GM18505 (cell line): ENCODE measurements around the gene STH.

Experiments used
- ATAC-seq: cut with Tn5 transposase; IDR thresholded peaks from one replicate; pipeline ENCODE4 v1.9.1; 2021; ENCODE audit not compliant: unreplicated experiment
- POLR2A ChIP-seq: IDR thresholded peaks from 4 replicates; pipeline ENCODE4 v1.6.1; 2011; ENCODE audit warnings: borderline replicate concordance; ENCODE audit not compliant: insufficient read depth, insufficient read length; ENCODE audit errors: extremely low read depth

STH gene

GRCh38 chr17:45960311-45960710 lies 38.7 kb upstream of the STH start:
- TF ChIP-seq POLR2A, result no peak
- no peak for ATAC-seq

DNA sequence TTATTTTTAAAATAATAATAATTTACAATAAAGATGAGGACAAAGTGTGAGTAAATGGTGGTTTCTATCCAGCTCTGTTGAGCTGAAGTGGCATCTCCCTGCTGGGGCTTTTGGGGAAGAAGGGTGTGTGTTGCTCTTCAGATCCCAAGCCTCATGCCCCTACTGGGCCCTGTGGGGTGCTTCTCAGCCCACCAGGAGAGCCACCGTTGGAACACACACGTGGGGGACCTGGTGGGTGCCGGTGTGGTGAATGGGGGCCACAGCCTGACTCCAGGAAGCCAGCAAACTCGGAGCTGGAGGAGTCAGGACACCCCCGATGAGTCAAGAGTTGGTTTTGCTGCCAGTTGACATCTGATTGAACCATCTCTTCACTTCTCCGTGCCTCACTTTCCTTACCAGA lies 37.8 kb upstream of the STH start:
- no peak for TF ChIP-seq POLR2A
- no peak for ATAC-seq

DNA sequence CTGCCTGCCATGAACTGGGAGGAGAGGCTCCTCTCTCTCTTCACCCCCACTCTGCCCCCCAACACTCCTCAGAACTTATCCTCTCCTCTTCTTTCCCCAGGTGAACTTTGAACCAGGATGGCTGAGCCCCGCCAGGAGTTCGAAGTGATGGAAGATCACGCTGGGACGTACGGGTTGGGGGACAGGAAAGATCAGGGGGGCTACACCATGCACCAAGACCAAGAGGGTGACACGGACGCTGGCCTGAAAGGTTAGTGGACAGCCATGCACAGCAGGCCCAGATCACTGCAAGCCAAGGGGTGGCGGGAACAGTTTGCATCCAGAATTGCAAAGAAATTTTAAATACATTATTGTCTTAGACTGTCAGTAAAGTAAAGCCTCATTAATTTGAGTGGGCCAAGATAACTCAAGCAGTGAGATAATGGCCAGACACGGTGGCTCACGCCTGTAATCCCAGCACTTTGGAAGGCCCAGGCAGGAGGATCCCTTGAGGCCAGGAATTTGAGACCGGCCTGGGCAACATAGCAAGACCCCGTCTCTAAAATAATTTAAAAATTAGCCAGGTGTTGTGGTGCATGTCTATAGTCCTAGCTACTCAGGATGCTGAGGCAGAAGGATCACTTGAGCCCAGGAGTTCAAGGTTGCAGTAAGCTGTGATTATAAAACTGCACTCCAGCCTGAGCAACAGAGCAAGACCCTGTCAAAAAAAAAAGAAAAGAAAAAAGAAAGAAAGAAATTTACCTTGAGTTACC lies 36.7 kb upstream of the STH start:
- ATAC-seq, result no peak
- TF ChIP-seq POLR2A, result no peak

DNA sequence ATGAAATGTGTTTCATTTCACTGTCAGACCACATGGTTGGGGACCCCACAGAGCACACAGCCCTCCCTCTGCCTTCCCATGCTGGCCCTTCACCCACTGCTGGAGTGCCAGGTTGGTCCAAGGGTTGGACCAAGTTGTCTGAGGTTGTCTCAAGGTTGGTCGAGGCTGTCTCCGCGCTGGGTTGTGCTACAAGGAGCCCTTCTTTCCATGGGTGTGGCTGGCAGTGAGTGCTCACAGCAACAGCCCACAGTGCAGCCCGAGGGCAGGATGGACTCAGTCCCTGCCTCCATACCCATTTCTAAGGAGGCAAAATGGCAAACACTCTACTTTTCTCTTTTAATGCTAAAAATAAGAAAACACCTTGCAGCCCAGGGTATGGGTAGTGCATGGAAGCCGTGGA lies 35.8 kb upstream of the STH start:
- no peak for TF ChIP-seq POLR2A
- no peak for ATAC-seq

GRCh38 chr17:45963889-45964288 lies 35.2 kb upstream of the STH start:
- ATAC-seq, result no peak
- TF ChIP-seq POLR2A, result no peak

- no peak for TF ChIP-seq POLR2A
- no peak for ATAC-seq
Observed at GRCh38 chr17:45964634-45965033, 34.4 kb upstream of the STH start.

DNA sequence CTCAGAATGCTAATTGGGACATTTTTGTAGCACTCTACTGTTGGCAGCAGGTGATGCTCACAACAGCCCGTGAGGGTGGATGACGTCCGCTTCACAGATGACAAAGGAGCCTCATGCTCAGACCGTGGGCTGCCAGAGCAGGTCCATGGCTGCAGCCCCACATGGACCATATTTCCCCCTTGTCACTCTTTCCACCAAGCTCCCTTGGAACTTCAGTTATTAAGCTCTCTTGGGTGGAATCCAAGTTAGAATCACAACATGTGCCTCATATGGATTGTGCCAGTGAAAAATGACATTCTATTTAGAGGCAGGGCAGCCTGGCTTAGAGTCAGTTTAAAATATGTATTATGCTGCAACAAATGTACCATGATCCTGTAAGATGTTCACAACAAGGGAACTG lies 33.2 kb upstream of the STH start:
- TF ChIP-seq POLR2A, result no peak
- ATAC-seq, result no peak

DNA sequence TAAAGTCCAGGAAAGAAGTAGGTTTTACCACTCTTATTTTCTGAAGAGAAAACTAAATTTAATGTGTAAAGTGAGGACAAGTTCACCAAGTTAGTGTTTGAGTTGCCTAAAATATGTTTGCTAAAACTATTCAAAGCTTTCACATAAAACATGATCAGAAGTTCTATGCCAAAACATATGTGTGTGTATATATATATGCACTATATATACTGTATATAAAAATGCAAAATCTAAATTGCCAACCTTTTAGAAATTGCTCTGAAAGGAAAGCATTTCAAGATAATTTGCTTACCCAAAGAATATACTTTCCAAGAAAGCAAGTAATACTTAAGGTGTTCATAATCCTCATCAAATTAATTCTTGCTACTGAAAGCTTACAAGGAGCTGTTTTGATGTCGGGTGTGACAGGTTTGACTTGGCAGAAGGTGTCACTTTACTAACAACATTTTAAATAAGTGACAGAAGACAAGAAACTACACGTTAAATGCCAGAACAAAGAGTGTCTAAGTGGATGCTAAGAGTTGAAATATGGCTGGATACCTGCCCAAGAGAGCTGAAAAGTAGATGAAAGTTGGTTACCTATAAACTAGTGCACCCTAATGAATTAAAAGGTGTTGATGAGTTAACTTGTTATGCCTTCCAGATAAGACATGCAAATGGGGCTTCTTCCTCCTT lies 32.3 kb upstream of the STH start:
- no peak for ATAC-seq

GRCh38 chr17:45967378-45967777 lies 31.7 kb upstream of the STH start:
- ATAC-seq, result no peak
- no peak for TF ChIP-seq POLR2A

More for the DNA sequence above, 32.3 kb upstream of the STH start:
- TF ChIP-seq POLR2A, result no peak

DNA sequence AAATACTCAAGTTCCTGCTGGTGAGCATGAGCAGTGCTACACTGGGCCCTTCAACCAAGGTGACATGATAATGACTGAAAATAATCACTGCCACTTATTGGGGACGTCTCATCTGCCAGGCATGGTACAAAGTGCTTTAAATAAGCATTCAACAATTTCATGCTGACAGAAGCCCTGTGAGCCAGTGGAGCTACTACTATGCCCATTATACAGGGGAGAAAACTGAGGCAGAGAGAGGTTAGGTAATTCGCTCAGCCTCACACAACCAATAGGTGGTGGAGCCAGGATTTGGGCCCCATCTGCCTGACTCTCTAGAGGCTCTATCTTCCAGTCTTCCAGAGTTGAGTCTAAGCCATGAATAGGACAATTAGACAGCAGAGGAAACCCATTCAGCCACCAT lies 30.3 kb upstream of the STH start:
- ATAC-seq, result no peak
- no peak for TF ChIP-seq POLR2A

DNA sequence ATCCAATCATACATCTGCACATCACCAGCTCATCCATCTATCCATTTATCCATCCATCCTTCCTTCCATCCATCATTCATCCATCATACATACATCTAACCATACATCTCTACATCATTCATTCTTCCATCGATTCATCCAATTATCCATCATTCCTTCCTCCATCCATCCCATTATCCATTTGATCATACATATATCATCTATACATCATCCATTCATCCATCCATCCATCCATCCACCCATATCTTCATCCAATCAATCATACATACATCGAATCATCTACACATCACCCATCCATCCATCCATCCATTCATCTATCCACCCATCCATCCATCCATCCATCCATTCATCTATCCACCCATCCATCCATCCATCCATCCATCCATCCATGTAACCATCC lies 29.3 kb upstream of the STH start:
- no peak for TF ChIP-seq POLR2A
- ATAC-seq, result no peak

DNA sequence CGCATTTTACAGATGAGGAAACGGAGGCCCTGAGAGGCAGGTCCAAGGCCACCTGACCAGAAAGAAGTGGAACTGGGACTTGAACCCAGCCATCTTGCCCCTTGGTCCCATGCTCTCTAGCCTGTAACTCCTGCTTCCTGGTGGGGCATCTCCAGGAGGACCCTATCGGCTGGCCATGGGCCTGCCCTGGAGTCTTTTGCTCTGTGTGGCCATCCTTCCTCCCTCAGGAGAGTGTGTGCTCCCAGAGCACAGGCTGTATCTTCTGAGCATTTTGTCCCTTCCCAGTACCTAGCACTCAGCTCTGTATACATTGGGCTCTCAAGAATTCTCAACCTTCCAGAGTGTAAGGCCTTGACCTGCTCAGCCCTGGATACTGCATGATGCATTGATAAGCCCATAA lies 28.4 kb upstream of the STH start:
- TF ChIP-seq POLR2A, result no peak

GRCh38 chr17:45971698-45972141 lies 27.3 kb upstream of the STH start:
- no peak for TF ChIP-seq POLR2A
- ATAC-seq, result no peak

More for the DNA sequence above, 28.4 kb upstream of the STH start:
- ATAC-seq, result no peak

- no peak for ATAC-seq
- no peak for TF ChIP-seq POLR2A
Observed at GRCh38 chr17:45972531-45972930, 26.5 kb upstream of the STH start.
